Prostate gland (tissue), 2 donors: Measurements from ENCODE around the gene VDR. TPM values are rescaled to one million over a fixed set of nuclear protein-coding genes. Genes with fewer than 3 reads are reported as not detected.

Source experiments
- DNase-seq: peaks from one replicate; pipeline ENCODE4 v3.0.0-alpha.2; 2019; ENCODE audit warnings: low spot score
- H3K27ac ChIP-seq, 2 donors: fragments of 200-600 bp; sonication (generic); 2 replicates each; pipeline ENCODE4 v1.5.1; 2017 to 2019
- H3K27me3 ChIP-seq: fragments of 200-600 bp; sonication (generic); replicated peaks from 2 replicates; pipeline ENCODE4 v1.5.1; 2019; ENCODE audit not compliant: insufficient read depth
- H3K36me3 ChIP-seq, 2 donors: fragments of 200-600 bp; sonication (generic); 1 replicate in 1 of 2; 2 replicates in 1 of 2; pipeline versions ENCODE4 v1.5.1 to v1.8.1; 2017 to 2019
- H3K4me1 ChIP-seq: fragments of 200-600 bp; sonication (generic); replicated peaks from 2 replicates; pipeline ENCODE4 v1.5.1; 2019
- H3K4me3 ChIP-seq, 2 donors: fragments of 200-600 bp; sonication (generic); 2 replicates each; pipeline ENCODE4 v1.5.1; 2017 to 2019
- H3K9me3 ChIP-seq: fragments of 200-600 bp; sonication (generic); 2 replicates; pipeline ENCODE4 v1.5.1; 2017
- CTCF ChIP-seq, 4 experiments: fragments of 200-600 bp in 2 of 4; fragments of 450-650 bp in 2 of 4; sonication (generic) in 2 of 4; IDR thresholded peaks; 1 replicate in 3 of 4; 2 replicates in 1 of 4; pipeline ENCODE4 v1.5.1; 2016 to 2019; ENCODE audit warnings: antibody characterized with exemption in 4 of 4, mild to moderate bottlenecking in 2 of 4, moderate library complexity in 2 of 4
- POLR2A ChIP-seq: fragments of 450-650 bp; IDR thresholded peaks from one replicate; pipeline ENCODE4 v1.6.1; 2016; ENCODE audit warnings: antibody characterized with exemption, mild to moderate bottlenecking
- POLR2AphosphoS5 ChIP-seq: sonication (generic); formaldehyde crosslinking; IDR thresholded peaks from one replicate; pipeline ENCODE4 v1.6.1; 2017; ENCODE audit warnings: antibody characterized with exemption
- WGBS: methylation state at CpG from one replicate; pipeline ENCODE4 v1.1.5; 2018; 5-methylcytosine and 5-hydroxymethylcytosine counted together
- intact Hi-C: fragments of 100-400 bp; cut with DNase I; formaldehyde crosslinking; loops from one replicate; pipeline ENCODE4 v1.14.2; 2022
- total RNA-seq, 2 donors: library from RNA; depleted of rRNA; stranded (reverse); fragments of >200 nt; gene quantifications; one replicate each; pipeline ENCODE4 v1.1.0, GENCODE V29; 2016

VDR gene
- total RNA-seq, 2 donors from 2014 or later = 3.4 to 4.3 TPM

- Histone ChIP-seq H3K4me1 (peaks cover 10% of the 10 kb centered on the region), H3K27ac (peak overlapping the region; percentile 90), H3K27me3 (no peaks in the 10 kb centered on the region), H3K36me3 (no peaks in the 10 kb centered on the region), H3K9me3 (no peaks in the 10 kb centered on the region), H3K4me3 (peak overlapping the region; percentile 64 to 71)
- DNase-seq = peak; percentile 83
- intact Hi-C loops = no loop called here
- peak; percentile 70 for TF ChIP-seq POLR2AphosphoS5
- peak; percentile 35 for TF ChIP-seq POLR2A
- no peak for TF ChIP-seq CTCF (IDR thresholded peaks at IDR 0.05)
- 35% methylated on average over 17 of the region's 17 CpGs for WGBS
Observed at GRCh38 chr12:47820631-47821345, 84.0 kb downstream of the VDR start.

GRCh38 chr12:47819896-47820630 lies 84.7 kb downstream of the VDR start, which contains the start of gene HDAC7:
Gene HDAC7, minus strand, starts transcription at chr12:47819903. Its CDS starts 118 bp downstream, at chr12:47819785.
- H3K4me3 ChIP-seq = peak within 1 kb of the TSS; percentile 64 to 71
- TF ChIP-seq POLR2A (peak; percentile 37), CTCF (IDR thresholded peaks at IDR 0.05) (no peak), POLR2AphosphoS5 (no peak)
- no peaks in the 10 kb centered on the region for H3K27me3 ChIP-seq
- no peaks in the 10 kb centered on the region for H3K36me3 ChIP-seq
- peak; percentile 84 for DNase-seq
- H3K4me1 ChIP-seq = peaks cover 10% of the 10 kb centered on the region
- intact Hi-C loops = no loop called here
- H3K9me3 ChIP-seq = no peaks in the 10 kb centered on the region
- H3K27ac ChIP-seq = peak within 1 kb of the TSS; percentile 90
- under 1% methylated on average over 14 of the region's 58 CpGs for WGBS

- intact Hi-C loops = no loop called here
- peaks cover 10% of the 10 kb centered on the region for H3K4me1 ChIP-seq
- TF ChIP-seq POLR2AphosphoS5 (no peak), POLR2A (peak; percentile 9), CTCF (IDR thresholded peaks at IDR 0.05) (peak in 1 of 4 experiments; percentile 11)
Observed at GRCh38 chr12:47819138-47819895, 85.5 kb downstream of the VDR start.

GRCh38 chr12:47818467-47819137 lies 86.2 kb downstream of the VDR start:
- intact Hi-C loops = no loop called here
- H3K36me3 ChIP-seq = no peaks in the 10 kb centered on the region
- H3K27me3 ChIP-seq = no peaks in the 10 kb centered on the region
- no peak for DNase-seq
- H3K27ac ChIP-seq = peak overlapping the region; percentile 90
- TF ChIP-seq POLR2A = no peak
- TF ChIP-seq CTCF (IDR thresholded peaks at IDR 0.05) = no peak
- no peaks in the 10 kb centered on the region for H3K9me3 ChIP-seq
- WGBS = 14% methylated on average over 20 of the region's 23 CpGs
- H3K4me1 ChIP-seq = peaks cover 15% of the 10 kb centered on the region
- peak overlapping the region; percentile 64 to 71 for H3K4me3 ChIP-seq

More at GRCh38 chr12:47819138-47819895, 85.5 kb downstream of the VDR start:
- Histone ChIP-seq H3K4me3 (peak overlapping the region; percentile 64 to 71), H3K27me3 (no peaks in the 10 kb centered on the region), H3K9me3 (no peaks in the 10 kb centered on the region), H3K27ac (peak overlapping the region; percentile 90), H3K36me3 (no peaks in the 10 kb centered on the region)
- under 1% methylated on average over 43 of the region's 77 CpGs for WGBS
- DNase-seq = no peak
